GM12878 (cell line): ENCODE results near the gene ZNF174. TPM values are rescaled to one million over a fixed set of nuclear protein-coding genes. Genes with fewer than 3 reads are reported as not detected.

Experiments used
- BCL11A ChIP-seq: IDR thresholded peaks from 2 replicates; pipeline ENCODE4 v1.6.1; 2011; ENCODE audit warnings: low read depth, low read length
- BHLHE40 ChIP-seq, 2 experiments: fragments of 450-650 bp in 1 of 2; IDR thresholded peaks; 2 replicates each; pipeline ENCODE4 v1.6.1; 2011 to 2017; ENCODE audit warnings: low read depth in 2 of 2, borderline replicate concordance in 1 of 2, improper control_type of control experiment in 1 of 2, low read length in 1 of 2, mild to moderate bottlenecking in 1 of 2
- MTA3 ChIP-seq: IDR thresholded peaks from 2 replicates; pipeline ENCODE4 v1.6.1; 2012; ENCODE audit warnings: low read length, inconsistent platforms, borderline replicate concordance
- MXI1 ChIP-seq: fragments of 150-350 bp; IDR thresholded peaks from 2 replicates; pipeline ENCODE4 v1.6.1; 2011; ENCODE audit warnings: low read depth, mild to moderate bottlenecking, inconsistent platforms, low read length, improper control_type of control experiment
- POLR2A ChIP-seq: IDR thresholded peaks from 2 replicates; pipeline ENCODE4 v1.6.1; 2011; ENCODE audit warnings: low read depth, mild to moderate bottlenecking, low read length
- RAD51 ChIP-seq: fragments of 450-650 bp; IDR thresholded peaks from 2 replicates; pipeline ENCODE4 v1.6.1; 2016; ENCODE audit warnings: moderate library complexity, mild to moderate bottlenecking, inconsistent platforms
- RUNX3 ChIP-seq: IDR thresholded peaks from 2 replicates; pipeline ENCODE4 v1.6.1; 2012; ENCODE audit warnings: low read length, inconsistent platforms
- SP1 ChIP-seq: IDR thresholded peaks from one replicate; pipeline ENCODE4 v1.6.1; 2011; ENCODE audit warnings: low read depth, low read length
- SPI1 ChIP-seq: IDR thresholded peaks from 2 replicates; pipeline ENCODE4 v1.6.1; 2011; ENCODE audit warnings: low read depth, mild to moderate bottlenecking, low read length, moderate library complexity, borderline replicate concordance; ENCODE audit not compliant: insufficient read depth
- SUZ12 ChIP-seq: fragments of 200-600 bp; sonication (generic); IDR thresholded peaks from one replicate; pipeline ENCODE4 v1.6.1; 2018; ENCODE audit warnings: antibody characterized with exemption, mild to moderate bottlenecking; ENCODE audit not compliant: unreplicated experiment
- polyA plus RNA-seq, 11 experiments: library from polyadenylated mRNA; depleted of rRNA in 4 of 11; unstranded in 6 of 11; stranded (reverse) in 5 of 11; fragments of >200 nt; fragmentation: Nextera tagmentation in 4 of 11; fragmentation: Illumina TruSeq in 1 of 11; extraction: Ambion mirVana in 4 of 11; extraction: Trizol in 1 of 11; gene quantifications; 1 replicate in 1 of 11; 2 replicates in 10 of 11; pipeline versions ENCODE4 v1.2.1 to v1.2.3, GENCODE V29; 2011 to 2016; ENCODE audit warnings: inconsistent platforms in 2 of 11, missing spikeins in 2 of 11, low read depth in 1 of 11
- total RNA-seq, 4 experiments: library from RNA; depleted of rRNA in 3 of 4; stranded (reverse); fragments of >200 nt in 3 of 4; fragmentation: Illumina TruSeq in 1 of 4; extraction: Trizol in 1 of 4; gene quantifications; 2 replicates each; pipeline versions ENCODE4 v1.2.1 to v1.2.3, GENCODE V29; 2013 to 2021
- TF ChIP-seq, protein P1 (sequence below): fragments of 450-650 bp; IDR thresholded peaks from 2 replicates; pipeline ENCODE4 v1.6.1; 2017; ENCODE audit warnings: low read depth, mild to moderate bottlenecking, moderate library complexity
- TF ChIP-seq, protein P2 (sequence below): fragments of 450-650 bp; conservative IDR thresholded peaks from 2 replicates; pipeline ENCODE4 v1.6.1; 2017; ENCODE audit warnings: mild to moderate bottlenecking, moderate library complexity
- TF ChIP-seq, protein P3 (sequence below): IDR thresholded peaks from 2 replicates; pipeline ENCODE4 v1.6.1; 2011; ENCODE audit warnings: low read depth, low read length, improper control_type of control experiment, borderline replicate concordance
- TF ChIP-seq, protein P4 (sequence below): fragments of 450-650 bp; IDR thresholded peaks from 2 replicates; pipeline ENCODE4 v1.6.1; 2016; ENCODE audit warnings: mild to moderate bottlenecking
- TF ChIP-seq, protein P5 (sequence below): fragments of 450-650 bp; IDR thresholded peaks from 2 replicates; pipeline ENCODE4 v1.6.1; 2017; ENCODE audit warnings: mild to moderate bottlenecking, low read depth, inconsistent platforms; ENCODE audit not compliant: poor library complexity, severe bottlenecking
- TF ChIP-seq, protein P6 (sequence below): fragments of 450-650 bp; IDR thresholded peaks from 2 replicates; pipeline ENCODE4 v1.6.1; 2014; ENCODE audit warnings: mild to moderate bottlenecking
- TF ChIP-seq, protein P7 (sequence below): fragments of 450-650 bp; IDR thresholded peaks from 2 replicates; pipeline ENCODE4 v1.6.1; 2018; ENCODE audit warnings: mild to moderate bottlenecking, low read depth, moderate library complexity; ENCODE audit not compliant: partially characterized antibody

ZNF174 gene
- total and polyA plus RNA-seq, 10 of the 15 experiments (the other 5 are each of a cell fraction or from before 2014, with no cell fraction given): 3.0 to 14.3 (median 10.1) TPM

DNA sequence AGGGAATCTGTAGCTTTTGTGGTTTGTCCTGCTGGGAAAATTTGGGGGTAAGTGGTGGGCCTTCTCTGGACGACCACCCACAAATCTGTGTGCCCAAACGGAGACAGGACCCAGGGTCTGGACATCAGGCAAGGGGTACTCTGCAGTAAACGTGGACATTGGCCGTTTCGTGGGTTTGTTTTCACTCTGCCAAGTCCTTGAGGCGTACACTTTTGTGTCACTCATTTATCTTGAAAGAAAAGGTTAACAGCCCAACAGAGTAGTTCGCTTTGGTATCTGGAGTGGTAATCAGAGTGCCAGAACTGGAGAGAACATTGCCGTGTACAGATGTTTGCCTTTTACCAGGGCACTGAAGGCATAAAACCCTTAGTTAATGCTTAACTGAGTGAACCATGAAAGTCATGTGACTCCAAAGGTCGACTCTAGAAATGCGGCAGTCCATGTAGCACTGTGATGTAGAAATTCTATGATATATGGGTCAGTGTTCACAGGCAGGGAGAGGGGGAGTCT lies 57.9 kb downstream of the ZNF174 start (continued):
- TF ChIP-seq SUZ12: no peak
- TF ChIP-seq, protein P1, sequence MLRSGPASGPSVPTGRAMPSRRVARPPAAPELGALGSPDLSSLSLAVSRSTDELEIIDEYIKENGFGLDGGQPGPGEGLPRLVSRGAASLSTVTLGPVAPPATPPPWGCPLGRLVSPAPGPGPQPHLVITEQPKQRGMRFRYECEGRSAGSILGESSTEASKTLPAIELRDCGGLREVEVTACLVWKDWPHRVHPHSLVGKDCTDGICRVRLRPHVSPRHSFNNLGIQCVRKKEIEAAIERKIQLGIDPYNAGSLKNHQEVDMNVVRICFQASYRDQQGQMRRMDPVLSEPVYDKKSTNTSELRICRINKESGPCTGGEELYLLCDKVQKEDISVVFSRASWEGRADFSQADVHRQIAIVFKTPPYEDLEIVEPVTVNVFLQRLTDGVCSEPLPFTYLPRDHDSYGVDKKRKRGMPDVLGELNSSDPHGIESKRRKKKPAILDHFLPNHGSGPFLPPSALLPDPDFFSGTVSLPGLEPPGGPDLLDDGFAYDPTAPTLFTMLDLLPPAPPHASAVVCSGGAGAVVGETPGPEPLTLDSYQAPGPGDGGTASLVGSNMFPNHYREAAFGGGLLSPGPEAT: 0 out of 2 replicates have a peak, but pooled peaks have one; percentile 39
- TF ChIP-seq MXI1: peak; percentile 67; the same call in 1 of the 2 replicates
- no peak for TF ChIP-seq POLR2A
- TF ChIP-seq RAD51: peak; percentile 91
- no peak for TF ChIP-seq BCL11A
- TF ChIP-seq BHLHE40 (IDR thresholded peaks at IDR 0.05; ENCODE audit: borderline replicate concordance in 1 of 2, low read depth in 2 of 2, low read length in 1 of 2): peak; percentile 56 to 79; a peak in 3 of 4 replicates
- TF ChIP-seq, protein P2, sequence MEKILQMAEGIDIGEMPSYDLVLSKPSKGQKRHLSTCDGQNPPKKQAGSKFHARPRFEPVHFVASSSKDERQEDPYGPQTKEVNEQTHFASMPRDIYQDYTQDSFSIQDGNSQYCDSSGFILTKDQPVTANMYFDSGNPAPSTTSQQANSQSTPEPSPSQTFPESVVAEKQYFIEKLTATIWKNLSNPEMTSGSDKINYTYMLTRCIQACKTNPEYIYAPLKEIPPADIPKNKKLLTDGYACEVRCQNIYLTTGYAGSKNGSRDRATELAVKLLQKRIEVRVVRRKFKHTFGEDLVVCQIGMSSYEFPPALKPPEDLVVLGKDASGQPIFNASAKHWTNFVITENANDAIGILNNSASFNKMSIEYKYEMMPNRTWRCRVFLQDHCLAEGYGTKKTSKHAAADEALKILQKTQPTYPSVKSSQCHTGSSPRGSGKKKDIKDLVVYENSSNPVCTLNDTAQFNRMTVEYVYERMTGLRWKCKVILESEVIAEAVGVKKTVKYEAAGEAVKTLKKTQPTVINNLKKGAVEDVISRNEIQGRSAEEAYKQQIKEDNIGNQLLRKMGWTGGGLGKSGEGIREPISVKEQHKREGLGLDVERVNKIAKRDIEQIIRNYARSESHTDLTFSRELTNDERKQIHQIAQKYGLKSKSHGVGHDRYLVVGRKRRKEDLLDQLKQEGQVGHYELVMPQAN: 0 out of 2 replicates have a peak, but pooled peaks have one; percentile 48
- TF ChIP-seq, protein P3, sequence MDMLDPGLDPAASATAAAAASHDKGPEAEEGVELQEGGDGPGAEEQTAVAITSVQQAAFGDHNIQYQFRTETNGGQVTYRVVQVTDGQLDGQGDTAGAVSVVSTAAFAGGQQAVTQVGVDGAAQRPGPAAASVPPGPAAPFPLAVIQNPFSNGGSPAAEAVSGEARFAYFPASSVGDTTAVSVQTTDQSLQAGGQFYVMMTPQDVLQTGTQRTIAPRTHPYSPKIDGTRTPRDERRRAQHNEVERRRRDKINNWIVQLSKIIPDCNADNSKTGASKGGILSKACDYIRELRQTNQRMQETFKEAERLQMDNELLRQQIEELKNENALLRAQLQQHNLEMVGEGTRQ: peak; percentile 45
- TF ChIP-seq, protein P4, sequence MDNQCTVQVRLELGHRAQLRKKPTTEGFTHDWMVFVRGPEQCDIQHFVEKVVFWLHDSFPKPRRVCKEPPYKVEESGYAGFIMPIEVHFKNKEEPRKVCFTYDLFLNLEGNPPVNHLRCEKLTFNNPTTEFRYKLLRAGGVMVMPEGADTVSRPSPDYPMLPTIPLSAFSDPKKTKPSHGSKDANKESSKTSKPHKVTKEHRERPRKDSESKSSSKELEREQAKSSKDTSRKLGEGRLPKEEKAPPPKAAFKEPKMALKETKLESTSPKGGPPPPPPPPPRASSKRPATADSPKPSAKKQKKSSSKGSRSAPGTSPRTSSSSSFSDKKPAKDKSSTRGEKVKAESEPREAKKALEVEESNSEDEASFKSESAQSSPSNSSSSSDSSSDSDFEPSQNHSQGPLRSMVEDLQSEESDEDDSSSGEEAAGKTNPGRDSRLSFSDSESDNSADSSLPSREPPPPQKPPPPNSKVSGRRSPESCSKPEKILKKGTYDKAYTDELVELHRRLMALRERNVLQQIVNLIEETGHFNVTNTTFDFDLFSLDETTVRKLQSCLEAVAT: peak; percentile 46; the same call in 1 of the 2 replicates
- 0 out of 2 replicates have a peak, but pooled peaks have one; percentile 27 for TF ChIP-seq RUNX3
- TF ChIP-seq SP1: no peak
- TF ChIP-seq, protein P5, sequence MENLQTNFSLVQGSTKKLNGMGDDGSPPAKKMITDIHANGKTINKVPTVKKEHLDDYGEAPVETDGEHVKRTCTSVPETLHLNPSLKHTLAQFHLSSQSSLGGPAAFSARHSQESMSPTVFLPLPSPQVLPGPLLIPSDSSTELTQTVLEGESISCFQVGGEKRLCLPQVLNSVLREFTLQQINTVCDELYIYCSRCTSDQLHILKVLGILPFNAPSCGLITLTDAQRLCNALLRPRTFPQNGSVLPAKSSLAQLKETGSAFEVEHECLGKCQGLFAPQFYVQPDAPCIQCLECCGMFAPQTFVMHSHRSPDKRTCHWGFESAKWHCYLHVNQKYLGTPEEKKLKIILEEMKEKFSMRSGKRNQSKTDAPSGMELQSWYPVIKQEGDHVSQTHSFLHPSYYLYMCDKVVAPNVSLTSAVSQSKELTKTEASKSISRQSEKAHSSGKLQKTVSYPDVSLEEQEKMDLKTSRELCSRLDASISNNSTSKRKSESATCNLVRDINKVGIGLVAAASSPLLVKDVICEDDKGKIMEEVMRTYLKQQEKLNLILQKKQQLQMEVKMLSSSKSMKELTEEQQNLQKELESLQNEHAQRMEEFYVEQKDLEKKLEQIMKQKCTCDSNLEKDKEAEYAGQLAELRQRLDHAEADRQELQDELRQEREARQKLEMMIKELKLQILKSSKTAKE: no peak
- TF ChIP-seq, protein P6, sequence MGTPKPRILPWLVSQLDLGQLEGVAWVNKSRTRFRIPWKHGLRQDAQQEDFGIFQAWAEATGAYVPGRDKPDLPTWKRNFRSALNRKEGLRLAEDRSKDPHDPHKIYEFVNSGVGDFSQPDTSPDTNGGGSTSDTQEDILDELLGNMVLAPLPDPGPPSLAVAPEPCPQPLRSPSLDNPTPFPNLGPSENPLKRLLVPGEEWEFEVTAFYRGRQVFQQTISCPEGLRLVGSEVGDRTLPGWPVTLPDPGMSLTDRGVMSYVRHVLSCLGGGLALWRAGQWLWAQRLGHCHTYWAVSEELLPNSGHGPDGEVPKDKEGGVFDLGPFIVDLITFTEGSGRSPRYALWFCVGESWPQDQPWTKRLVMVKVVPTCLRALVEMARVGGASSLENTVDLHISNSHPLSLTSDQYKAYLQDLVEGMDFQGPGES: no peak
- TF ChIP-seq, protein P7, sequence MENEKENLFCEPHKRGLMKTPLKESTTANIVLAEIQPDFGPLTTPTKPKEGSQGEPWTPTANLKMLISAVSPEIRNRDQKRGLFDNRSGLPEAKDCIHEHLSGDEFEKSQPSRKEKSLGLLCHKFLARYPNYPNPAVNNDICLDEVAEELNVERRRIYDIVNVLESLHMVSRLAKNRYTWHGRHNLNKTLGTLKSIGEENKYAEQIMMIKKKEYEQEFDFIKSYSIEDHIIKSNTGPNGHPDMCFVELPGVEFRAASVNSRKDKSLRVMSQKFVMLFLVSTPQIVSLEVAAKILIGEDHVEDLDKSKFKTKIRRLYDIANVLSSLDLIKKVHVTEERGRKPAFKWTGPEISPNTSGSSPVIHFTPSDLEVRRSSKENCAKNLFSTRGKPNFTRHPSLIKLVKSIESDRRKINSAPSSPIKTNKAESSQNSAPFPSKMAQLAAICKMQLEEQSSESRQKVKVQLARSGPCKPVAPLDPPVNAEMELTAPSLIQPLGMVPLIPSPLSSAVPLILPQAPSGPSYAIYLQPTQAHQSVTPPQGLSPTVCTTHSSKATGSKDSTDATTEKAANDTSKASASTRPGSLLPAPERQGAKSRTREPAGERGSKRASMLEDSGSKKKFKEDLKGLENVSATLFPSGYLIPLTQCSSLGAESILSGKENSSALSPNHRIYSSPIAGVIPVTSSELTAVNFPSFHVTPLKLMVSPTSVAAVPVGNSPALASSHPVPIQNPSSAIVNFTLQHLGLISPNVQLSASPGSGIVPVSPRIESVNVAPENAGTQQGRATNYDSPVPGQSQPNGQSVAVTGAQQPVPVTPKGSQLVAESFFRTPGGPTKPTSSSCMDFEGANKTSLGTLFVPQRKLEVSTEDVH: no peak
- no peak for TF ChIP-seq MTA3
- no peak for TF ChIP-seq SPI1
